ENCODE data around the gene HES4. TPM values are rescaled to one million over a fixed set of nuclear protein-coding genes. Genes with fewer than 3 reads are reported as not detected.

The HES4 gene
- total RNA-seq, 1 donor from 2014 or later: 21.4 TPM

DNA sequence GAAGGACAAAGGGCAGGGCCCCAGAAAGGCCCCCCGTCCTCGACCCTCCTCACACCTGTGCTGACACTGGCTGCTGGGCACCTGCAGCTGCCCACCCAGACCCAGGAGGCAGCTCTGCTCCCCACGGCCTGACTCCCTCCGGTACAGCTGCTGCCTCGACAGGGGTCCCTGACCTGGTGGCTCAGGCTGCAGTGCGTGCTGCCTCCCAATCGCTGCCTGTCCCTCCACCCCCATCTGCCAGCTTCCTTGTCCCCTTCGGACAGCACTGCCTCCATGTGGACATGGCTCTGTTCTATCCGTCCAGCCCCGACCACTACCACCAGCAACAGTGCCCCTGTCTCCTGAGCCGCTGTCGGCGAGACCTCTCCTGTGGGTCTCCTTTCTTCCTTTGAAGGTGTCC, 45.0 kb downstream of the HES4 start:
- H3K4me1 ChIP-seq: peaks cover 19% of the 10 kb centered on the region
- no peak overlapping the region for H3K4me3 ChIP-seq
- TF ChIP-seq, protein P1, sequence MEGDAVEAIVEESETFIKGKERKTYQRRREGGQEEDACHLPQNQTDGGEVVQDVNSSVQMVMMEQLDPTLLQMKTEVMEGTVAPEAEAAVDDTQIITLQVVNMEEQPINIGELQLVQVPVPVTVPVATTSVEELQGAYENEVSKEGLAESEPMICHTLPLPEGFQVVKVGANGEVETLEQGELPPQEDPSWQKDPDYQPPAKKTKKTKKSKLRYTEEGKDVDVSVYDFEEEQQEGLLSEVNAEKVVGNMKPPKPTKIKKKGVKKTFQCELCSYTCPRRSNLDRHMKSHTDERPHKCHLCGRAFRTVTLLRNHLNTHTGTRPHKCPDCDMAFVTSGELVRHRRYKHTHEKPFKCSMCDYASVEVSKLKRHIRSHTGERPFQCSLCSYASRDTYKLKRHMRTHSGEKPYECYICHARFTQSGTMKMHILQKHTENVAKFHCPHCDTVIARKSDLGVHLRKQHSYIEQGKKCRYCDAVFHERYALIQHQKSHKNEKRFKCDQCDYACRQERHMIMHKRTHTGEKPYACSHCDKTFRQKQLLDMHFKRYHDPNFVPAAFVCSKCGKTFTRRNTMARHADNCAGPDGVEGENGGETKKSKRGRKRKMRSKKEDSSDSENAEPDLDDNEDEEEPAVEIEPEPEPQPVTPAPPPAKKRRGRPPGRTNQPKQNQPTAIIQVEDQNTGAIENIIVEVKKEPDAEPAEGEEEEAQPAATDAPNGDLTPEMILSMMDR (IDR thresholded peaks at IDR 0.05): no peak
- H3K9me3 ChIP-seq: no peaks in the 10 kb centered on the region
- no peak for ATAC-seq
- H3K27ac ChIP-seq: no peak overlapping the region
- peaks cover 71% of the 10 kb centered on the region for H3K36me3 ChIP-seq
- no peaks in the 10 kb centered on the region for H3K27me3 ChIP-seq (ENCODE audit: low read depth)
- intact Hi-C loops (cut with DNase I): no loop called here
- no peak for DNase-seq

DNA sequence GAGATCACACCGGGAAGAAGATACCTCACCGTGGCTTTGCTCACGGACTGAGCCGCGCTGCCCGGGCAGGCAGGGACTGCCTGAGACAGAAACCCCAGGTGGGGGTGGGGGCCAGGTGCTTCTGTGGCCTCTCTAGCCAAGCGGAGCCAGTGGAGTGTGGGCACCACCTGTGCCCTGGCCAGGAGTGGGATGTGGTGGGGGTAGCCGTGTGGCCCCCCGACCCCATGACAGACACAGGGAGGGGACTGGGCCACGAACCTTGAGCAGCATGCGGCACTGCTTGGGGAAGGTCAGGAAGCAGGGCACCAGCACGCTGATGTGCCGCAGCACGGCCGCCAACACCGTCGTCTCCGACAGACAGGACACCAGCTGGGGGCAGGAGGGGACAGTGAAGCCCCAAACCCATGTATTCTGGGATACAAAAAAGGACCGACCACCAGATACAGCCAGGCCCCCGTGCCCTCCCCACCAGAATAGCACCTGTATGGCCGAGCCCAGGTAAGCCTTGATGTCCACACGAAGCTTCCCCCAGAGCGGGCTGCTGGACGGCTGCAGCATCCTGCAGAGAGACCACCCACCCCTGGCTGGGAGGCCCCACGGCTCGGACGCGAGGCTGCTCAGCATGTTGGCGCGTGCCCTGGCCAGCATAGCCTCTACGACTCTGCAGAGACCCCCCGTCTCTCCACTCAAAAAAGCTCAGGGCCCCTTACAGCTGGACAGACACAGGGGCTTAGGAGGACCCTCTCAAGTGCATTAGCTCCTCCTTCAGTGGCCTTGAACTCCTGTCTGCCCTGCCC, 46.2 kb downstream of the HES4 start:
- Histone ChIP-seq H3K36me3 (peaks cover 83% of the 10 kb centered on the region), H3K27me3 (ENCODE audit: low read depth) (no peaks in the 10 kb centered on the region), H3K4me3 (no peak overlapping the region), H3K4me1 (peaks cover 14% of the 10 kb centered on the region), H3K9me3 (no peaks in the 10 kb centered on the region), H3K27ac (no peak overlapping the region)
- DNase-seq (no peak), ATAC-seq (no peak)
- TF ChIP-seq, protein P1 (IDR thresholded peaks at IDR 0.05): no peak
- intact Hi-C loops (cut with DNase I): no loop called here

DNA sequence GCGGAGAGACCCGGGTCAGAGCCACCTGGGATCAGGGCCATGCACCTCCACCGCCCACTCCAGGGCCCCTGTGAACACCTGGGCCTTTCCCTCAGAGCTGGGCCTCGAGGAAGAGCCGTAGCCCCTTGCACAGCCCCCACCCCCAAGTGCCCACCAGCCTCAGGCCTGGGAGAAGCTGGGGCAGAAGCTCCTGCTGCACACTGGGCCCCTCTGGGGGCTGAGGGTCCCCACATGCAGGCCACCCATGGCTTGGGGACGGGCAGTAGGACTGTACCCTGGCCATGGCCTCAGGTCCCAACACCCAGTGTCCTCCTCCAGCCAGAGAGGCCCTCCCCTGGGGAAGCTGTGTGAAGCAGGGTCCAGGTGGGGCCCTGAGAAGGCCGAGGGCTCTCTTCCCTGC, 47.3 kb downstream of the HES4 start:
- Histone ChIP-seq H3K36me3 (peaks cover 94% of the 10 kb centered on the region), H3K4me1 (peaks cover 5% of the 10 kb centered on the region), H3K27ac (no peak overlapping the region), H3K27me3 (ENCODE audit: low read depth) (no peaks in the 10 kb centered on the region), H3K4me3 (no peak overlapping the region), H3K9me3 (no peaks in the 10 kb centered on the region)
- TF ChIP-seq, protein P1 (IDR thresholded peaks at IDR 0.05): no peak
- DNase-seq (no peak), ATAC-seq (no peak)
- intact Hi-C loops (cut with DNase I): no loop called here

DNA sequence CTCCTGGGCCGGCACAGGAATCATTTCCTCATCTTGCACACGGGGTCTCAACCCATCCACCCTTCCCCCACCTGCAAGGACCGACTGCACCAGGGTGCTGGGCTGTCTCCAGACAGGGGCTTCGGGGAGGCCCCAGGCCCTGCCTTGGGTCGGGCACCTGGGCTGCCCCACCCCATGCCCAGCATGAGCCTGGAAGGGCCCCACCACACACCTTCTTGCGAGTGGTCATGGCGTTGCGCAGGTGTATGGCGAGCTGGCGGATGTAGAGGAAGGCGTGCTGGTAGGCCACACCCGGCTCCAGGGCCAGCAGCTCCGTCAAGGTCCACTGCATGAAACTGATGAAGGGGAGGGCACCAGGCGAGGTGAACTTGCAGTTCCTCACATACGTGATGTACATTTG, 47.7 kb downstream of the HES4 start:
- peaks cover 98% of the 10 kb centered on the region for H3K36me3 ChIP-seq

DNA sequence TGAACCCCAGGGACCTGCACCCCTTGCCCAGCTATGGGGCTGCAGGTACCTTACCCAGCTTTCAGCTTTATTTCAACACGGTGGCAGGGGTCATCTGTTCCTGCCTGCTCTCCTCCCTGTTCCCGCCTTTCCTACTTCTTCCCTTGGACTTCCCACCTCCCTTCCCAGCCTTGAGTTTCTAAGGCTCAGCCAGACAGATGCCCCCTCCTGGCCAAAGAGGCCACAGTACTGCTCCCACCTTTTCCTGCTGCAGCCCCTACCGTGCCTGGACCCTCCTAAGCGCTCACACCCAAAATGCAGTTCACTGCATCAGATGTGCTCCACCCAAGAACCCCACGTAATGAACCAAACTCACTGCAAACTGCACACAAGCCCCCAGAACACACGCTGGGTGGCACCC, 48.5 kb downstream of the HES4 start:
- intact Hi-C loops (cut with DNase I): no loop called here
- H3K36me3 ChIP-seq: peaks cover 99% of the 10 kb centered on the region
- no peak overlapping the region for H3K27ac ChIP-seq
- TF ChIP-seq, protein P1 (IDR thresholded peaks at IDR 0.05): peak; percentile 8
- H3K27me3 ChIP-seq (ENCODE audit: low read depth): no peaks in the 10 kb centered on the region
- H3K9me3 ChIP-seq: no peaks in the 10 kb centered on the region
- ATAC-seq: no peak
- DNase-seq: no peak
- no peaks in the 10 kb centered on the region for H3K4me1 ChIP-seq
- H3K4me3 ChIP-seq: no peak overlapping the region

More for the DNA sequence above, 47.7 kb downstream of the HES4 start:
- Histone ChIP-seq H3K27me3 (ENCODE audit: low read depth) (no peaks in the 10 kb centered on the region), H3K27ac (no peak overlapping the region), H3K4me3 (no peak overlapping the region), H3K4me1 (peaks cover under 1% of the 10 kb centered on the region), H3K9me3 (no peaks in the 10 kb centered on the region)
- no peak for ATAC-seq
- TF ChIP-seq, protein P1 (IDR thresholded peaks at IDR 0.05): no peak
- DNase-seq: no peak
- intact Hi-C loops (cut with DNase I): no loop called here

All from lower lobe of right lung (tissue), 2 donors.